ENCODE data around the gene EPS8L2.

DNA sequence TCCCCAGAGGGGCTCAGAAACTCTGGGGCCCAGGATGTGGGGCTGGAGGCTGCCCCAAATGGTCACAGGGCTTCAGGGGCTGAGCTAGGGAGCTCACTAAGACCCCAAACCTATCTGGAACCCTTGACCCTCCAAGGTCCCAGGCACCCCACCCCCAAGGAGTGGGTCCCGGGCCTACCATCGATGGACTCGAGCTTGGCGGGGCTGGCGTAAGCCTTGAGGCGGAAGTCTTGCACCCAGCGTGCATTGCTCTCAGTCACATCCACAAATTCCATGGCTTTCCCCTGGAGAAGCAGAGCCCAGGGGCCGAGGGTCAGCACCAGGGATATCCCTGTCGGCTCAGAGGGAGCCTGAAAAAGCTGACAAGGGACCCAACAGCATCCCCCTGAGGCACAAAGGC, 67.8 kb downstream of the EPS8L2 start:
- no peak for TF ChIP-seq EZH2 (IDR thresholded peaks at IDR 0.05)
- no peak for TF ChIP-seq POLR2AphosphoS5 (IDR thresholded peaks at IDR 0.05; ENCODE audit: borderline replicate concordance, low read depth, low read length)
- TF ChIP-seq FOXP2 (optimal IDR thresholded peaks at IDR 0.05; ENCODE audit: control extremely low read depth, extremely low read length, insufficient read depth) = no peak
